ENCODE results near the gene KCNJ13.

DNA sequence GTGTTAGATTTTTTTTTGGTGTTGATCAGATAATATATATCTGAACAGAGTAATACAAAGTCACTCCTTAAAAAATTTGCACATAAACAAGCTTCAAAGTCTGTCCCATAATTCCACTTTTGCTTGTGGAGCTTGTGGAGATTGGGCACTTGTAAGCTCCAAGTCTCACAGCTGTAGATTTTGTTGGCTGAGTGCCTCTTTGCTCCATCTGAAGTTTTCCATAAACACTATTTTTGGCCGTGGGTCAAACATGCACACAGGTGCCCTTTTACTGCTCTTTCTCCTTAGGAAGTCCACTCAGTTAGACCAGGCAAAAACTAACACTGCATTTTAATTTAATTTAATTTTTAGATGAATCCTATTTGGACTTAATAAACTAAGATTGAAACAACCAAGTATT, 3.6 kb upstream of the KCNJ13 start:
- no peak for TF ChIP-seq EZH2phosphoT487 (IDR thresholded peaks at IDR 0.05; ENCODE audit: low read depth)
- TF ChIP-seq, protein P1, sequence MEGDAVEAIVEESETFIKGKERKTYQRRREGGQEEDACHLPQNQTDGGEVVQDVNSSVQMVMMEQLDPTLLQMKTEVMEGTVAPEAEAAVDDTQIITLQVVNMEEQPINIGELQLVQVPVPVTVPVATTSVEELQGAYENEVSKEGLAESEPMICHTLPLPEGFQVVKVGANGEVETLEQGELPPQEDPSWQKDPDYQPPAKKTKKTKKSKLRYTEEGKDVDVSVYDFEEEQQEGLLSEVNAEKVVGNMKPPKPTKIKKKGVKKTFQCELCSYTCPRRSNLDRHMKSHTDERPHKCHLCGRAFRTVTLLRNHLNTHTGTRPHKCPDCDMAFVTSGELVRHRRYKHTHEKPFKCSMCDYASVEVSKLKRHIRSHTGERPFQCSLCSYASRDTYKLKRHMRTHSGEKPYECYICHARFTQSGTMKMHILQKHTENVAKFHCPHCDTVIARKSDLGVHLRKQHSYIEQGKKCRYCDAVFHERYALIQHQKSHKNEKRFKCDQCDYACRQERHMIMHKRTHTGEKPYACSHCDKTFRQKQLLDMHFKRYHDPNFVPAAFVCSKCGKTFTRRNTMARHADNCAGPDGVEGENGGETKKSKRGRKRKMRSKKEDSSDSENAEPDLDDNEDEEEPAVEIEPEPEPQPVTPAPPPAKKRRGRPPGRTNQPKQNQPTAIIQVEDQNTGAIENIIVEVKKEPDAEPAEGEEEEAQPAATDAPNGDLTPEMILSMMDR (IDR thresholded peaks at IDR 0.05; ENCODE audit: low read depth, low read length) = no peak
